Hematopoietic multipotent progenitor cell treated with erythropoietin and hydrocortisone succinate and interleukin-3 and kit ligand, for 6 days (in vitro differentiated cells): ENCODE data around the gene NAA15.
"Not testable (repeated sequence)": the region's sequence is repeated elsewhere in the genome, so short reads cannot be mapped to it uniquely, and the experiment has no call there.

ENCODE experiments used
- DNase-seq: peaks from one replicate; pipeline ENCODE4 v3.0.0-alpha.2; 2015

Gene NAA15

DNA sequence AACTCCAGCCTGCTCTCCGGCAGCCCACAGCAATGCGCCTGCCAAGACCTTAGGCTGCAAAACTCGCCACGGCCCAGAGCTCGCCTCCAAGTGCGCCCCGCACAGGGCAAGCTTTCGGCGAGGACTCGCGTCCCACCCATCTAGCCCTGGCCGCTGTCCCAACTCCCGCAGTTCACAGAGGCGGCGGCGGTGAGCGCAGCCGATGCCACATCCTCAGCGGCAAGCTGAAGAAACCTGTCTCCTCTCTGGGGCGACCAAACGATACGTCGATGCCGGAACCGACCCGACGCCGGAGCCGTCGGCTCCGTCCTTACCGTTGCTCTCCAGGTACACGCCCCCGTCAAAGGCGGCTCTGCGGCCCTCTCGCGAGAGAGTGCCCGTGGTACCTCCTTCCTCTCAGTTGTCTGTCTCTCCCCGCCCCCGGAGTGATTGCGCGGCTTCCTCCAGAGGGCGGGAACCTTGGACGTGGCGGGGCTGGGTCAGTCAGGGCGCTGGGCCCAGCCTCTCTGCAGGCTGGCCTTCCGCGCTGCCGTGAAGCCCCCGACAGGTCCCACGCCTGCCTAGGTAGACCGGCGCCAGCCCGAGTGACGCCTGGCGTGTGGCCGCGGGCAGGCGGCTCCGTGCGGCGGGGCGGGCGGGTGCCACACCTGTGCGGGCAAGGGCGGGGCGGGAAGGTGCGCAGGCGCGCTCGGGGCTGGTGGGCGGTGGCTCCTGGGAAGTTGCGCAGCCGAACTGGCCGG, 152.2 kb downstream of the NAA15 start:
- peak; percentile 98 for DNase-seq

DNA sequence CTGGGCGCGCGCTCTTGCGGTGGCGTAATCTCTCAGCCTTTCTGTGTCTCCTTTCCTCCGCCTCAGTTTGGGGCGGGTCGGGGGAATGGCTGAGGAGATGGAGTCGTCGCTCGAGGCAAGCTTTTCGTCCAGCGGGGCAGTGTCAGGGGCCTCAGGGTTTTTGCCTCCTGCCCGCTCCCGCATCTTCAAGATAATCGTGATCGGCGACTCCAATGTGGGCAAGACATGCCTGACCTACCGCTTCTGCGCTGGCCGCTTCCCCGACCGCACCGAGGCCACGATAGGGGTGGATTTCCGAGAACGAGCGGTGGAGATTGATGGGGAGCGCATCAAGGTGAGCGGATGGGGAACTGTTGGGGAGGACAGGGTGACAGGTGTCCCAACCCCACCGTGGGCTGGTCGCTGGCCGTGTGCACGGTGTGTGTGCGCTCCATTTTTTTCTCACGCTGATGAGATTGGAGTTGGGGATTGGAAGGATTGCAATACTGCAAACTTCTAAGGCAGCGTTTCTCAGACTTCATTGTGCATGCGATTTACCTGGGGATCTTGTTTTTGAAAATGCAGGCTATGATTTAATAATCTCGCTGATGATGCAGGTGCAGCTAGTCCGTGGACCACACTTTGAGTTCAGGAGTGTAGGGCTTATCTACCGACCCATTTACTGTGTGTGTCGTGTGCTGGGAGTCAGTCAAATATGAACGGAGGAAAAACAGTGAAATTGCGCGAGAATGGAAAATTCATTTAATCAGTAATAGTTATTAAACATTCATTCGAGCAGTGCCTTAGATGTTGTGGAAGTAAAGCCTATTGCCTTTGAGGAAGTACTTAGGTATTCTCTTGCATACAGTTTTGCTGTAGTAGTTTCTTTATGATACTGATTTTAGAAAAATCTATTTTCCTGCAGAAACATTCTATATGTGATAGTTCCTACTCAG, 153.1 kb downstream of the NAA15 start, which contains the start of gene RAB33B:
Gene RAB33B (plus strand): TSS at position 11 of the 935 bp plus-strand sequence. CDS start 75 bp downstream, at position 86.
- peak; percentile 94 for DNase-seq

DNA sequence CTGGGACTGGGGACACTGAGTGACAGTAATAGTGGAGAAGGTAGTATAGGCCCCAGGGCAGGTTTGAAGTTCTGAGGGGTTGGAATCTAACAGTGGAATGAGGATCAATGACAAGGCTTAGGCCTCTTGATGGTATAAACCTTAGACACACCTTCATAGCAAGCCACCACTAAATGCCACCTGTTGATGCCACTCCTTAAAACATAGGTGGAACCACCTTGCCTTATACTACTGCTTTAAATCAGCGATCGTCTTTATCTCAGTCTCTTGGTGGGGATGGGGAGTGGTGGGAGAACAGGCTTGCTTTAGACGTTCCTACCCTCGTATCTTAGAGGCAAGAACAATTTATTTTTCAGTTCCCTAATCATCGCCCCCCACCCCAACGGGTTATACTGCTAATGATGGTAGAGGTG, 153.8 kb downstream of the NAA15 start:
- DNase-seq, result no peak

DNA sequence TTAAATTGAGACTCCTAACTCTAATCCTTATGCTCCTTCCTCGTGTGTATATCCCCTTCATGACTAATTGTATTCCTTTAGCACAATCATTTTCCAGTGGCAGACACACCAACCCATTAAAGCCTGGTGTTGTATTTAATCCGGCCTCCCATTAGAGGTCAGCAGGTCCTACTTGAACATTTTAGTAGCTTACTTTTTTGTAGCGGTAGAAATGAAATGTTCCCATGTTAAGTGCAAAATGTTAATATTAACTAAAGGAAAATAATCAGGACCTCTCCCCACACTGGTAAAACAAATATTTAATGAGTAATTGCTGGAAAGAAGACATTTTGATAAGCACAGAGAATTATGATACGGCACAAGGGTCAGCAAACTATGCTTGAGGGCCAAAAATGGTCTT, 156.0 kb downstream of the NAA15 start:
- DNase-seq, result no peak

DNA sequence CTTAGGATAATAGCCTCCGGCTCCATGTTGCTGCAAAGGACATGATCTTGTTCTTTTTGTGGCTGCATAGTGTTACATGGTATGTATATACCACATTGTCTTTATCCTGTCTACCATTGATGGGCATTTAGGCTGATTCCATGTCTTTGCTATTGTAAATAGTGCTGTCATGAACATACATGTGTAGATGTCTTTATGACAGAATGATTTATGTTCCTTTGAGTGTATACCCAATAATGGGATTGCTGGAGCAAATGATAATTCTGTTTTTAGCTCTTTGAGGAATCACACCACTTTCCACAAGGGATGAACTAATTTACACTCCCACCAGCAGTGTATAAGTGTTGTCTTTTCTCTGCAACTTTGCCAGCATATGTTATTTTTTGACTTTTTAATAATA, 157.2 kb downstream of the NAA15 start:
- DNase-seq, result no peak

DNA sequence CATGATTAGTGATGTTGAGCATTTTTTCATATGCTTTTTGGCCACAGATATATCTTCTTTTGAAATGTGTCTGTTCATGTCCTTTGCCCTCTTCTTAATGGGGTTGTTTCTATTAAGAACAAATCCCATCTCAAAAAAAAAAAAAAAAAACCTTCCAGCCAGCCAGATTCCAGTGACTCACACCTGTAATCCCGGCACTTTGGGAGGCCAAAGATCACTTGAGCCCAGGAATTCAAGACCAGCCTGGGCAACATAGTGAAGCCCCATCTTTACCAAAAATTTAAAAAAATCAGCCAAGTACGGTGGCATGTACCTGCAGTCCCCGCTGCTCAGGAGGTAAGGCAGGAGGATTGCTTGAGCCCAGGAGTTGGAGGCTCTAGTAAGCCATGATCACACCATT, 157.7 kb downstream of the NAA15 start:
- DNase-seq, result no peak

DNA sequence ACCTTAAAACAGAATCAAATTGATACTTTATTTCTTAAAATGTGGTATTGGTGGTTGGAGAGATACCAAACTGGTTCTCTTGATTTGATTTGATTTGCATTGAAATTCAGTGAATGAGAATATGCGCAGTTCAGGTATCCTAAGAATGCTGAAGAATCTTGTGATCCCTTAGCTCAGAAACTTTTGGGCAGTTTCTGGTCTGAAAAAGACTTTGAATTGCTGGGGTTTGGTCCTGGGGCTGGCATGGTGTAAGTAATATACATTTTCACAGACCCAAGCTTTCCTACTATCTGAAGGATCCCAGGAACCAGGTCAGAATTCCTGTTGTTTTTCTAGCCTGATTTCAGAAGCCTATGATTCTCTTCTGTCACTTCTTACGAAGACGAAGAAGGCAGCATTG, 159.3 kb downstream of the NAA15 start:
- no peak for DNase-seq

DNA sequence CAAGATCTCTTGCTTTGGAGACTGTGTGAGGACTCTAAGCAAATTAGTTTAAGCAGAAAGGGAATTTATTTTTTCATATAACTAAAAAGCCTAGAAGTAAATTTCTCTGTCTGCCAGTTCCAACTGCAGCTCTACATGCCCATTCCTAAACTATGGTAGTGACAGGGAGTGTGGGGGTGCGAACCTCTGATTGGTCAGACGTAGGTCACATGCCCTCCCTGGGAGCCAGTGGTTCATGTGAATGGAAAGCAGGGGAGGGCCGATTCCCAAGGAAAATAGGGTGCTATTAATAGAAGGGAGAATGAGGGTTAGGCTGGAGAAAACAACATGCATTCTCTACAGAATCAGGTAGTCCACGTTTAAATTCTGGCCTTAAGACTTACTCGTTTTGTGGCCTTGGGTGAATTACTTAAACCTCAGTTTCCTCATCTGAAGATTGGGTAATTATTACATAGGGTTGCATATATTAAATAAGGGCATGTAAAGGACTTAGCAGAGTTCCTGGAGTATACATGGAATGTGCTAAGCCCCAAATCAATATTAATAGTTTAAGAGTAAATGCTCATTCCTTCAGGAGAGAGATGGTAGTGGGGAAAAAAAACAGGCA, 159.8 kb downstream of the NAA15 start:
- DNase-seq, result no peak

DNA sequence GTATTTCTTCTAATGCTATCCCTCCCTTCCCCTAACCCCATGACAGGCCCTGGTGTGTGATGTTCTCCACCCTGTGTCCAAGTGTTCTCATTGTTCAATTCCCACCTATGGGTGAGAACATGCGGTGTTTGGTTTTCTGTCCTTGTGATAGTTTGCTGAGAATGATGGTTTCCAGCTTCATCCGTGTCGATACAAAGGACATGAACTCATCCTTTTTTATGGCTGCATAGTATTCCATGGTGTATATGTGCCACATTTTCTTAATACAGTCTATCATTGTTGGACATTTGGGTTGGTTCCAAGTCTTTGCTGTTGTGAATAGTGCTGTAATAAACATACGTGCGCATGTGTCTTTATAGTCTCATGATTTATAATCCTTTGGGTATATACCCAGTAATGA, 163.2 kb downstream of the NAA15 start:
- not testable (repeated sequence) for DNase-seq

DNA sequence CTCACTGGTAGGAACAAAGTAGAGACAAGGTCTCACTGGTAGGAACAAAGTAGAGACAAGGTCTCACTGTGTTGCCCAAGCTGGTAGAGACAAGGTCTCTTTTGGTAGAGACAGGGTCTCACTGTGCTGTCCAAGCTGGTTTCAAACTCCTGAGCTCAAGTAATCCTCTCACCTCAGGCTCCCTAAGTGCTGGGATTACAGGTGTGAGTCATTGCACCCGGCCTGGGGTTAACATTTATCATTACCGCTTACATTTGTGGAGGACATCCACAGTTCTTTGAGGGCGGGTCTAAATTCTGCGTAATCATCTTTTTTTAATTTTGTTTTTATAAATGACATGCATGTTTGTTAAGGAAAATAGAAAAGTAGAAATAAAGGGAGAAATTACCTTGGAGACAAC, 164.6 kb downstream of the NAA15 start:
- no peak for DNase-seq

DNA sequence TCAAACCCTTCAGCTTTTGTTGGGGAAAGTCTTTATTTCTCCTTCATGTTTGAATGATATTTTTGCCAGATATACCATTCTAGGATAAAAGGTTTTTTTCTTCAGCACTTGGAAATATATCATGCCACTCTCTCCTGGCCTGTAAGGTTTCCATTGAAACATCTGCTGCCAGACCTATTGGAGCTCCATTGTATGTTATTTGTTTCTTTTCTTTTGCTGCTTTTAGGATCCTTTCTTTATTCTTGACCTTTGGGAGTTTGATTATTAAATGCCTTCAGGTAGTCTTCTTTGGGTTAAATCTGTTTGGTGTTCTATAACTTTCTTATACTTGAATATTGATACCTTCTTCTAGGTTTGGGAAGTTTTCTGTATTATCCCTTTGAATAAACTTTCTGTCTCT, 167.5 kb downstream of the NAA15 start:
- DNase-seq, result not testable (repeated sequence)

DNA sequence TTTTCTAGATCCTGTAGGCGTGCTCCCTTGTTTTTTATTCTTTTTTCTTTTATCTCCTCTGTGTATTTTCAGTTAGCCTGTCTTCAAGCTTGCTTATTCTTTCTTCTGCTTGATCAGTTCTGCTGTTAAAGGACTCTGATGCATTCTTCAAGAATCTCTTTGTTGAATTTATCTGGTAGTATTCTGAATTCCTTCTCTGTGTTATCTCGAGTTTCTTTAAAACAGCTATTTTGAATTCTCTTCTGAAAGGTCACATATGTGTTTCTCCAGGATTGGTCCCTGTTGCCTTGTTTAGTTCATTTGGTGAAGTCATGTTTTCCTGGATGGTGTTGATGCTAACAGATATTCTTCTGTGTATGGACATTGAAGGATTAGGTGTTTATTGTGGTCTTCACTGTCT, 167.9 kb downstream of the NAA15 start:
- DNase-seq, result no peak
